WTC11 (cell line): ENCODE data around the gene SAE1.

ENCODE experiments used
- CBFB ChIP-seq: sonication (generic); formaldehyde crosslinking; IDR thresholded peaks from 2 replicates; pipeline ENCODE4 v1.8.1; 2022; ENCODE audit warnings: mild to moderate bottlenecking, low read depth, missing genetic modification reagents
- FOXK1 ChIP-seq: sonication (generic); formaldehyde crosslinking; IDR thresholded peaks from 2 replicates; pipeline ENCODE4 v1.8.0; 2022; ENCODE audit warnings: mild to moderate bottlenecking, moderate library complexity, missing genetic modification reagents
- TCF7 ChIP-seq: sonication (generic); formaldehyde crosslinking; IDR thresholded peaks from 2 replicates; pipeline ENCODE4 v1.8.0; 2022; ENCODE audit warnings: mild to moderate bottlenecking, low read depth, missing genetic modification reagents, moderate library complexity
- TF ChIP-seq, protein P1 (sequence below): fragments of 200-600 bp; IDR thresholded peaks from 2 replicates; pipeline ENCODE4 v1.8.0; 2022; ENCODE audit warnings: antibody characterized with exemption
- TF ChIP-seq, protein P2 (sequence below): sonication (generic); formaldehyde crosslinking; IDR thresholded peaks from 2 replicates; pipeline ENCODE4 v1.8.1; 2023; ENCODE audit warnings: mild to moderate bottlenecking, moderate library complexity, missing genetic modification reagents
- TF ChIP-seq, protein P3 (sequence below): sonication (generic); formaldehyde crosslinking; conservative IDR thresholded peaks from 2 replicates; pipeline ENCODE4 v1.8.1; 2022; ENCODE audit warnings: mild to moderate bottlenecking, missing genetic modification reagents
- TF ChIP-seq, protein P4 (sequence below): sonication (generic); formaldehyde crosslinking; IDR thresholded peaks from 2 replicates; pipeline ENCODE4 v1.8.0; 2022; ENCODE audit warnings: mild to moderate bottlenecking, missing genetic modification reagents
- TF ChIP-seq, protein P5 (sequence below): sonication (generic); formaldehyde crosslinking; IDR thresholded peaks from 2 replicates; pipeline ENCODE4 v1.8.1; 2022; ENCODE audit warnings: low read depth, mild to moderate bottlenecking, moderate library complexity, missing genetic modification reagents, borderline replicate concordance

DNA sequence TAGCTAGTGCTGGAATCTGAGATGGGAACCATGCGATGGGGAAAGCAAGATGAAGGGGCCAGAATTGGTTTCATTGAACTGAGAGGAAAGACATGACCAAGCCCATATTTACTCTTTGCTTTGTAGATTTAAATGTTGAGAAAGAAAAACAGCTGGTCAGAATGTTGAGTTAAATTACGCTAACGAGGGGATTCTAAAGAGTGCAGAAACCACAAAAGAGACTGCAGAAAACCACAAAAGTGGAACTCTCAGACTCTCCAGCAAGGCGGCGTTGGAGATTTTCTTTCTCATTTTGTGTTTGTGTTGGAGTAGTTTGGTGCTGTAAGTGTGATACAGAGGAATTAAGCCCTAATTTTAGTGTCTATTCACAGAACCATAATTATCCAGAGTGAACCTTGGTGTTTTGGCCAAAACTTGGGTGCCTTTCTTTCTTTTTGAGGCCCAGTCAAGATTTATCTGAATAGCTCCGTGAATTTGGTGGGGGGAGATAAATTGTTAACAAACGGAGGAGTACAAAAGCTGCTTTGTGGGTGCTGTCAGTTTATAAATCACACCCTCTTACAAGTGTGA, 26.3 kb downstream of the SAE1 start:
- no peak for TF ChIP-seq TCF7 (CRISPR knock-in tag)
- TF ChIP-seq, protein P1, sequence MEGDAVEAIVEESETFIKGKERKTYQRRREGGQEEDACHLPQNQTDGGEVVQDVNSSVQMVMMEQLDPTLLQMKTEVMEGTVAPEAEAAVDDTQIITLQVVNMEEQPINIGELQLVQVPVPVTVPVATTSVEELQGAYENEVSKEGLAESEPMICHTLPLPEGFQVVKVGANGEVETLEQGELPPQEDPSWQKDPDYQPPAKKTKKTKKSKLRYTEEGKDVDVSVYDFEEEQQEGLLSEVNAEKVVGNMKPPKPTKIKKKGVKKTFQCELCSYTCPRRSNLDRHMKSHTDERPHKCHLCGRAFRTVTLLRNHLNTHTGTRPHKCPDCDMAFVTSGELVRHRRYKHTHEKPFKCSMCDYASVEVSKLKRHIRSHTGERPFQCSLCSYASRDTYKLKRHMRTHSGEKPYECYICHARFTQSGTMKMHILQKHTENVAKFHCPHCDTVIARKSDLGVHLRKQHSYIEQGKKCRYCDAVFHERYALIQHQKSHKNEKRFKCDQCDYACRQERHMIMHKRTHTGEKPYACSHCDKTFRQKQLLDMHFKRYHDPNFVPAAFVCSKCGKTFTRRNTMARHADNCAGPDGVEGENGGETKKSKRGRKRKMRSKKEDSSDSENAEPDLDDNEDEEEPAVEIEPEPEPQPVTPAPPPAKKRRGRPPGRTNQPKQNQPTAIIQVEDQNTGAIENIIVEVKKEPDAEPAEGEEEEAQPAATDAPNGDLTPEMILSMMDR = no peak
- TF ChIP-seq, protein P2, sequence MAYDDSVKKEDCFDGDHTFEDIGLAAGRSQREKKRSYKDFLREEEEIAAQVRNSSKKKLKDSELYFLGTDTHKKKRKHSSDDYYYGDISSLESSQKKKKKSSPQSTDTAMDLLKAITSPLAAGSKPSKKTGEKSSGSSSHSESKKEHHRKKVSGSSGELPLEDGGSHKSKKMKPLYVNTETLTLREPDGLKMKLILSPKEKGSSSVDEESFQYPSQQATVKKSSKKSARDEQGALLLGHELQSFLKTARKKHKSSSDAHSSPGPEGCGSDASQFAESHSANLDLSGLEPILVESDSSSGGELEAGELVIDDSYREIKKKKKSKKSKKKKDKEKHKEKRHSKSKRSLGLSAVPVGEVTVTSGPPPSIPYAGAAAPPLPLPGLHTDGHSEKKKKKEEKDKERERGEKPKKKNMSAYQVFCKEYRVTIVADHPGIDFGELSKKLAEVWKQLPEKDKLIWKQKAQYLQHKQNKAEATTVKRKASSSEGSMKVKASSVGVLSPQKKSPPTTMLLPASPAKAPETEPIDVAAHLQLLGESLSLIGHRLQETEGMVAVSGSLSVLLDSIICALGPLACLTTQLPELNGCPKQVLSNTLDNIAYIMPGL (CRISPR knock-in tag) = no peak
- TF ChIP-seq, protein P3, sequence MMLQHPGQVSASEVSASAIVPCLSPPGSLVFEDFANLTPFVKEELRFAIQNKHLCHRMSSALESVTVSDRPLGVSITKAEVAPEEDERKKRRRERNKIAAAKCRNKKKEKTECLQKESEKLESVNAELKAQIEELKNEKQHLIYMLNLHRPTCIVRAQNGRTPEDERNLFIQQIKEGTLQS (CRISPR knock-in tag) = no peak
- TF ChIP-seq, protein P4, sequence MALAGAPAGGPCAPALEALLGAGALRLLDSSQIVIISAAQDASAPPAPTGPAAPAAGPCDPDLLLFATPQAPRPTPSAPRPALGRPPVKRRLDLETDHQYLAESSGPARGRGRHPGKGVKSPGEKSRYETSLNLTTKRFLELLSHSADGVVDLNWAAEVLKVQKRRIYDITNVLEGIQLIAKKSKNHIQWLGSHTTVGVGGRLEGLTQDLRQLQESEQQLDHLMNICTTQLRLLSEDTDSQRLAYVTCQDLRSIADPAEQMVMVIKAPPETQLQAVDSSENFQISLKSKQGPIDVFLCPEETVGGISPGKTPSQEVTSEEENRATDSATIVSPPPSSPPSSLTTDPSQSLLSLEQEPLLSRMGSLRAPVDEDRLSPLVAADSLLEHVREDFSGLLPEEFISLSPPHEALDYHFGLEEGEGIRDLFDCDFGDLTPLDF (CRISPR knock-in tag) = no peak
- no peak for TF ChIP-seq FOXK1
- TF ChIP-seq CBFB (CRISPR knock-in tag) = no peak
- TF ChIP-seq, protein P5, sequence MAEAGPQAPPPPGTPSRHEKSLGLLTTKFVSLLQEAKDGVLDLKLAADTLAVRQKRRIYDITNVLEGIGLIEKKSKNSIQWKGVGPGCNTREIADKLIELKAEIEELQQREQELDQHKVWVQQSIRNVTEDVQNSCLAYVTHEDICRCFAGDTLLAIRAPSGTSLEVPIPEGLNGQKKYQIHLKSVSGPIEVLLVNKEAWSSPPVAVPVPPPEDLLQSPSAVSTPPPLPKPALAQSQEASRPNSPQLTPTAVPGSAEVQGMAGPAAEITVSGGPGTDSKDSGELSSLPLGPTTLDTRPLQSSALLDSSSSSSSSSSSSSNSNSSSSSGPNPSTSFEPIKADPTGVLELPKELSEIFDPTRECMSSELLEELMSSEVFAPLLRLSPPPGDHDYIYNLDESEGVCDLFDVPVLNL = no peak
